KOPT-K1 (cell line): Measurements from ENCODE around the gene CBX2.

Source experiments
- H3K27ac ChIP-seq: fragments of 200-600 bp; sonication (generic); 2 replicates; pipeline ENCODE4 v1.5.1; 2016; ENCODE audit warnings: antibody characterized with exemption, mild to moderate bottlenecking, low read depth, low read length; ENCODE audit not compliant: poor library complexity, severe bottlenecking
- H3K36me3 ChIP-seq: fragments of 200-600 bp; sonication (generic); 2 replicates; pipeline ENCODE4 v1.5.1; 2017; ENCODE audit warnings: antibody characterized with exemption, mild to moderate bottlenecking, low read length, moderate library complexity; ENCODE audit not compliant: insufficient read depth
- H3K9me3 ChIP-seq: fragments of 200-600 bp; sonication (generic); 2 replicates; pipeline ENCODE4 v1.5.1; 2017; ENCODE audit warnings: antibody characterized with exemption, low read length, mild to moderate bottlenecking; ENCODE audit not compliant: insufficient read depth, poor library complexity, severe bottlenecking

Gene CBX2

DNA sequence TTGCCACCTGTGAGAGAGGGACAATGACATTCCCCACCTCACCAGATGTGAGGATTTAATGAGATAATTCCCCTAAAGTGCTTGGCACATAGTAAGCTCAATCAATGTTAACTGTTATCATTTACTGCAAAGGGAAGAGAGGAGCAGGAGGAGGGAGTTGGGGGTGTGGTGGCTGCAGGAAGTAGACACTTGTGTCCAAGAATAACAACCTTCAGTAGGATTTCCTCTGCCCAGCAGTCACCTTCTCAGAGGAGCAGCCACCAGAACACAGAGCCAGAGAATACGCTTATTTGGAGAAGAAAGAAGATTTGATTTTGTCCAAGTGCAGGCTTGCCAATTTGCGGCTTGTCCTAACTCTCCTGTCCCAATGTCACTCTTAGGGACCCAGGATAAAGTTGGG lies 51.1 kb downstream of the CBX2 start:
- Histone ChIP-seq H3K36me3 (peaks cover 12% of the 10 kb centered on the region), H3K27ac (no peak overlapping the region), H3K9me3 (no peaks in the 10 kb centered on the region)

DNA sequence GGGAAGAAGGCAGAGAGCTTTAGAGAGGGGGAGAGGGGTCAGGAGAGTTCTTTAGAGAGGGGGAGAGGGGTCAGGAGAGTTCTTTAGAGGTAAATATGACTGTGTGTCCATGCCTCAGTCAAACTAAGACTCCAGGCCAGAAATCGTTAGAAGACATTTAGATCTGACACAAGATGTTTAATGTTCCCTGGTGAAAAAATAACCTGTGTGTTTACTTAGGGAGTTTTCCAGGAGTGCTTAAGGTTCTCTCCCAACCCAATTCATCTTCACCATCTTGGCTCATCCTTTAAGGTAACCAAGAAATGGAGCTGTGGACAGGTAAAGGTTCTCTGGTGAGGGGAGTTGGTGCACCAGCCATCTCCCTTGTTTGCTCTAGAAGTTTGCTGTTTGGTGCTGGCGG lies 51.5 kb downstream of the CBX2 start:
- no peaks in the 10 kb centered on the region for H3K9me3 ChIP-seq
- H3K36me3 ChIP-seq: peaks cover 17% of the 10 kb centered on the region
- no peak overlapping the region for H3K27ac ChIP-seq

DNA sequence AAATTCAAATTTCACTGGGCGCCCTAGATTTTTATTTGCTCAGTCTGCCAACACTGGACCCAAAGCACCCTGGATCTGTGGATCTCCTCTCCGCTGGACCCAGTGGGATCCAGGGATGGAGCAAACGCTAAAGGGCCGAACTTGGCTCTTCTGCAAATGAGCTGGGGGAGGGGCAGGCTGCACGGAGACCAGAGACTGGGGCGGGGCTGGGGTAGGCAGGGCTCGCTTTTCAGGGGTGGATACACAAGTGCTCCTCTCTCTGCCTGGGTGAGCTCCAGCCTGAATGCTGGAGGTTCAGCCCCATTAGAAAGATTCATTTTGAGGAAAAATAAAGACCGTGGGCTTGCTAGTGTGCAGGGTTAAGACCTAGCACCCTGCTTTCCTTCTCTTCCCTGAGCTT lies 52.4 kb downstream of the CBX2 start:
- Histone ChIP-seq H3K27ac (no peak overlapping the region), H3K36me3 (peaks cover 25% of the 10 kb centered on the region), H3K9me3 (no peaks in the 10 kb centered on the region)

DNA sequence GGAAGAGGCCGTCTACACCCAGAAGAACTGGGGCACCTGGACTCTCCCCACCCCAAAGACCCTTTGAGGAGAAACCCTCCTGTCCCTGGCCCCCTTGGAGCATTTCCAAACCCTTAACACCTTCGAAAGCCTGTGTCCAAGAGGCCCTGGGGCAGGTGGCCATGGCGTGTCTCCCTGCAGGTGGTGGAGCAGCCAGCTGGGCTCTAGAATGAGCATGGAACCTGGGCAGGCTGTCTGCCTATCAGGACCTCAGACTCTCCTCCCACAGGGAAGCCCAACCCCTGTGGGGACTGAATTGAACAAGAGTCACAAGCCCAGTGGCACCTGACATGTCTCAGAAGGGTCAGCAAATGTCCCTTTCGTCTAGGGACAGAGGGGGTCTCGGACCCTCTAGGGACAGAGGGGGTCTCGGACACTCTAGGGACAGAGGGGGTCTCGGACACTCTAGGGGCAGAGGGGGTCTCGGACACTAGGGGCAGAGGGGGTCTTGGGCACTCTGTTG lies 52.9 kb downstream of the CBX2 start:
- Histone ChIP-seq H3K9me3 (no peaks in the 10 kb centered on the region), H3K36me3 (peaks cover 30% of the 10 kb centered on the region), H3K27ac (no peak overlapping the region)

DNA sequence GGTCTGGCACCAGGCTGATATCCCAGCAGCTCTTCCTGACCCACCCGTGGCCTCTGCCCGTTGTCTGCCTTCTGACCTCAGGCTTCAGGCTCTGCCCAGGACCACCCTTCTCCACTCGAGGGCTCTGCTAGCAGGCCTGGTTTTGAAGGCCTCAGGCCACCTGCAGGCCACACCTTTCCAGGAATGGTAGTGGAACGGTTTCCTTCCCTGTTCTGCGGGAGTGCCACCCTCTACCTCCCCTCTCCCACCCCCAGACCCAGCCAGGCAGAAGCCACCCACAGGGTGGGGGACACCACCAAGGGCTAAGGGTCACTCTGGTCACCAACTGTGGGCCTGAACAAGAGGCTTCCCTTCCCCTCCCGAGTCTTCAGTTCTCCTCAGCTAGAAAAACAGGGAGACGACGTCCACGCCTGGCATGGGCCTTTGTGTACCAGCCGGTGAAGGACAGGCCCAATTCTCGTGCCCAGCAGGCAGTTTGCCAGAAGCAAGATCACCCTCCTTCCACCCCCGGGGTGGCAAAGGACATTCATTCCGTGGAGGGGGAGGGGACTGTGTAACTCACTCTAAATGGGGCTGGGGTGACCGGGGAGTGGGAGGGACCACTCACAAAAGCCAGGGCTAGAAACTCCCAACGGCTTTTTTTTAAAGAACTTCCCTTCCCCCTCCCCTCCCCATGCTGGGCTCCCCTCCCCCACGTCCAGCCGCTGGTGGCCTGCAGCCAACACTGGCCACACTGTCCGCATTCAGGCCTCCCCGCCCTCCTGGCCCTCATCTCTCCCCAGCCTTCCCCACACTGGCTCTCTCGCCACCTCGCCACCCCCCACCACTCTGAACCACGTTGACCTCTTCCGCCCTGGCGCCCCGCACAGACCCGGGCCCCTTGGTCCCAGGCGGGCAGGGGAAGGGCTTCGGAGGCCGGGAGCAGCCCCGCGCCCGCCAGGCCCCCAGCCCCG lies 53.6 kb downstream of the CBX2 start:
- Histone ChIP-seq H3K27ac (no peak overlapping the region), H3K9me3 (no peaks in the 10 kb centered on the region), H3K36me3 (peaks cover 37% of the 10 kb centered on the region)

DNA sequence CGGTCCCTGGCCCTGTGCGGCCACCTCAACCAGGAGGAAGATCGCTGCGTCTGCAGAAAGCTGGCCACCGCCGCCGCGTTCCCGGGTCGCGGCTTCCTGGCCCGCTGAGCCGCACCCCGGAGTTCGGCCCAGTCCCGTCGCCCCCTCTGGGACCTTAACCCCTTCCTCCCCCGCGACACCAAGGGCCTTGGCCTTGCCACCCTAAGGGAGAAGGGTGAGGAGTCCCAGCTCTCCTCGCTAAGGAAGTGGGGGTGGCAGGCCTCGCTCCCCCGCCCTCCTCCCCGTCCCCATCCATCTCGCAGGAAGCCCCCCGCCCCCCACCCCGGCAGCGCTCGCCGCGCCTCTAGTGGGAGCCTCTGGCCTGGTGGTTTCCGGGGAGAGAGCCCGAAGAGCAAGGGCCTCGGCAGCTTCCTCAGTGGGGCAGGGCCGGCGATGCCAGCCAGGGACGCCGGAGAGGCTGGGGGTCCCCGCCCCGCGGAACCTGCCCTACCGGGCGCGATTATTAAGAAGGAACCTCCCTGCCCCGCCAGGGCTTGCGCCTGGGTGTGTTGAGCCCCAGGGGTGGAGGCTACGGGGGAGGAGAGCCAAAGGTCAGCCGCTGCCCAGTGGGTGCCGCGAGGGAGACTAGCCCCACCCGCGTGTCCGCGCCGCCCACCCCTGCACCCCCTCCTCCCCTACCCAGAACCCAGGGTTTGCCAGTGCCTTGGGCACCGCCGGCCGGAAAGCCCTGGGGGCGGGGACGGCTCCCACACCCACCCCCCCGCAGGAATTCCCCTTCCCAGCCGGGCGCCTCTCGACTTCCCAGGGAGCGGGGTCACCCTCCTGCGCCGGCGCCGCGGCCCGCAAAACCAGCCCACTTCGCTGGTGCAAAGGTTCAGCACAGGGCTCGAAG lies 54.5 kb downstream of the CBX2 start:
- Histone ChIP-seq H3K36me3 (peaks cover 37% of the 10 kb centered on the region), H3K9me3 (no peaks in the 10 kb centered on the region), H3K27ac (no peak overlapping the region)

GRCh38 chr17:79833110-79833450 lies 55.1 kb downstream of the CBX2 start:
- no peaks in the 10 kb centered on the region for H3K9me3 ChIP-seq
- no peak overlapping the region for H3K27ac ChIP-seq
- peaks cover 37% of the 10 kb centered on the region for H3K36me3 ChIP-seq

GRCh38 chr17:79833744-79834564 lies 56.0 kb downstream of the CBX2 start:
- Histone ChIP-seq H3K27ac (no peak overlapping the region), H3K36me3 (peaks cover 37% of the 10 kb centered on the region)

GRCh38 chr17:79834565-79835469 lies 56.9 kb downstream of the CBX2 start:
- H3K36me3 ChIP-seq: peaks cover 37% of the 10 kb centered on the region
- no peak overlapping the region for H3K27ac ChIP-seq
- H3K9me3 ChIP-seq: no peaks in the 10 kb centered on the region

More at GRCh38 chr17:79833744-79834564, 56.0 kb downstream of the CBX2 start:
- no peaks in the 10 kb centered on the region for H3K9me3 ChIP-seq

DNA sequence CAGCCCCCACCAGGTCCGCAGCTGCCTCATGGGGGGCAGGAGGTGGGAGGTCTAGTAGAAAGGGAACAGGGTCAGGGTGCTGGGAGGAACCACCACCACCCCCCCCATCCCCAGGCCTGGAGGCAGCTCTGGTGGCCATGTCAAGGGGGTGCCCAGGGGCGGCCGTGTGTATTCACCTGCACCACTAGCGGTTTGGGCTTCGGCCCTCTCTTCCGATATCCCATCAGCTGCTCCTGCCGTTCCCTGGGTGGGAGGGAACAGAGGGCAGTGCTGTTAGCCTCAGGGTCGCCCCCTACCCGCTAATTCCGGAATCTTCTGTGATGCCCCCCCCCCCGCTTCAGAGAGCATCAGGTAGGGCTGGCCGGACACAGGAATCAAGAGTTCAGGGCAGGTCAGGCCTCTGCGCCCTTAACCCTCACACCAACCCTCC lies 57.5 kb downstream of the CBX2 start:
- Histone ChIP-seq H3K9me3 (no peaks in the 10 kb centered on the region), H3K27ac (no peak overlapping the region), H3K36me3 (peaks cover 37% of the 10 kb centered on the region)

- peak overlapping the region; percentile 76 for H3K27ac ChIP-seq
- H3K9me3 ChIP-seq: no peaks in the 10 kb centered on the region
- peaks cover 37% of the 10 kb centered on the region for H3K36me3 ChIP-seq
These were observed 58.1 kb downstream of the CBX2 start for GRCh38 chr17:79835953-79836509.

DNA sequence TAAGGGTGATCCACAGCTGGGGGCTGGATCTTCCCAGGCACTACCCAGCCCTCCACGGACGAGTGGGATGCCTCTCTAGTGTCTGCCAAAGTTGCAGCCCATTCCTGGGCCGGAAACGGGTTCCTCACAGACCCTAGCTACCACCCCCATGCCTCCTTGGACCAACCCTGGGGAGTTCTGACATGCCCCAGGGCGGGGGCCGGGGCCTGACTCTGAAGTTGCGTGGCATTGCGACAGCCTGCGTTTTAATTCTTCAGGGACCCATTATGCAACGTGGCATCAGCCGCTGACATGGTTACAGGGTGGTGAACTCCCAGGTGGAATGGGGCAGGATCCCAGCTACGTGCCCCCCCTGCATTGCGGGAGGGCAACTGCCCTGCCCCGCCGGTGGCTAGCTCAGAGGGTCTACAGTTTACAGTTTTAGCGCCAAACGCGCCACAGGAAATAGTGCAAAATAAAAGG lies 58.6 kb downstream of the CBX2 start:
- peak overlapping the region; percentile 76 for H3K27ac ChIP-seq
- no peaks in the 10 kb centered on the region for H3K9me3 ChIP-seq
- H3K36me3 ChIP-seq: peaks cover 37% of the 10 kb centered on the region
